Pancreas (tissue), 10 donors: ENCODE data around the gene CYP39A1. TPM values are rescaled to one million over a fixed set of nuclear protein-coding genes. Genes with fewer than 3 reads are reported as not detected.

ENCODE experiments used
- ATAC-seq, 4 donors: fragments of 200-7000 bp; cut with Tn5 transposase; one replicate each; pipeline versions ENCODE4 v1.8.0 to v1.9.1; 2020; ENCODE audit warnings: mild to moderate bottlenecking in 4 of 4, moderate library complexity in 4 of 4
- DNase-seq, 6 donors: peaks; one replicate each; pipeline ENCODE4 v3.0.0-alpha.2; 2020
- FAIRE-seq: peaks from 2 replicates; lab custom pipeline; 2012; peaks lifted over from hg19 to GRCh38; lab: Jason Lieb, UNC
- H3K27ac ChIP-seq, 4 donors: fragments of 200-600 bp; sonication (generic); 1 replicate in 3 of 4; 2 replicates in 1 of 4; pipeline versions ENCODE4 v1.5.0 to v1.8.0; 2020
- H3K27me3 ChIP-seq, 4 donors: fragments of 200-600 bp; one replicate each; pipeline ENCODE4 v1.8.0; 2021
- H3K36me3 ChIP-seq, 3 donors: fragments of 200-600 bp; sonication (generic) in 1 of 3; one replicate each; pipeline versions ENCODE4 v1.5.0 to v1.8.0; 2020 to 2021
- H3K4me1 ChIP-seq, 3 donors: fragments of 200-600 bp; one replicate each; pipeline ENCODE4 v1.8.0; 2021
- H3K4me3 ChIP-seq, 4 donors: fragments of 200-600 bp; sonication (generic) in 2 of 4; one replicate each; pipeline versions ENCODE4 v1.5.0 to v1.8.0; 2020 to 2021
- H3K9me3 ChIP-seq, 4 donors: fragments of 200-600 bp; one replicate each; pipeline ENCODE4 v1.8.0; 2021
- WGBS, 2 donors: extraction: QIAGEN DNeasy Blood & Tissue Kit; methylation state at CpG; one replicate each; pipeline ENCODE4 v1.1.7; 2013; 5-methylcytosine and 5-hydroxymethylcytosine counted together
- intact Hi-C, 3 donors: fragments of 100-400 bp; cut with DNase I; formaldehyde crosslinking; loops; one replicate each; pipeline versions ENCODE4 v1.11.1 to v1.14.2; 2022
- polyA plus RNA-seq, 2 donors: library from polyadenylated mRNA; stranded (reverse); fragments of 200-250 nt; gene quantifications; one replicate each; pipeline ENCODE4 v1.2.3, GENCODE V29; 2013
- total RNA-seq, 6 donors: library from RNA; stranded (reverse); fragmentation: NEBNext Ultra II Directional in 4 of 6; extraction: Animal tissue kit (Norgen Biotek cat#: 25700) in 4 of 6; gene quantifications; one replicate each; pipeline versions ENCODE4 v1.2.1 to v1.2.4, GENCODE V29; 2021 to 2023
- TF ChIP-seq, protein P1 (sequence below), 4 donors: fragments of 200-600 bp; sonication (generic) in 3 of 4; IDR thresholded peaks; one replicate each; pipeline versions ENCODE4 v1.5.0 to v1.8.0; 2021; ENCODE audit warnings: antibody characterized with exemption in 4 of 4
- donor health status: healthy with polysubstance abuse.
- donor health status: DM: no; HTN: no; CAD: no; lungs with moderate emphysema.
- donor health status: DM: no; HTN: no; CAD: no.
- donor health status: control.
- donor health status: control.
- donor health status: Bipolar disorder and iron deficiency.
- donor health status: DM: yes; HTN: yes; CAD: no.
- donor health status: DM: no; HTN: no; CAD: no.
- donor health status: DM: no; HTN: no; CAD: no.
- donor health status: DM: yes; HTN: yes; CAD: no.

Gene CYP39A1
- total and polyA plus RNA-seq, 8 donors = 1.3 to 7.8 (median 3.4) TPM

GRCh38 chr6:46556053-46556452 lies 96.6 kb downstream of the CYP39A1 start:
- WGBS, 2 donors = 78 to 82% methylated on average over 4 of the region's 4 CpGs
- Histone ChIP-seq H3K4me3 (no peak overlapping the region), H3K36me3 (no peaks in the 10 kb centered on the region), H3K4me1 (no peaks in the 10 kb centered on the region), H3K9me3 (no peaks in the 10 kb centered on the region), H3K27me3 (no peaks in the 10 kb centered on the region), H3K27ac (no peak overlapping the region)
- TF ChIP-seq, protein P1, sequence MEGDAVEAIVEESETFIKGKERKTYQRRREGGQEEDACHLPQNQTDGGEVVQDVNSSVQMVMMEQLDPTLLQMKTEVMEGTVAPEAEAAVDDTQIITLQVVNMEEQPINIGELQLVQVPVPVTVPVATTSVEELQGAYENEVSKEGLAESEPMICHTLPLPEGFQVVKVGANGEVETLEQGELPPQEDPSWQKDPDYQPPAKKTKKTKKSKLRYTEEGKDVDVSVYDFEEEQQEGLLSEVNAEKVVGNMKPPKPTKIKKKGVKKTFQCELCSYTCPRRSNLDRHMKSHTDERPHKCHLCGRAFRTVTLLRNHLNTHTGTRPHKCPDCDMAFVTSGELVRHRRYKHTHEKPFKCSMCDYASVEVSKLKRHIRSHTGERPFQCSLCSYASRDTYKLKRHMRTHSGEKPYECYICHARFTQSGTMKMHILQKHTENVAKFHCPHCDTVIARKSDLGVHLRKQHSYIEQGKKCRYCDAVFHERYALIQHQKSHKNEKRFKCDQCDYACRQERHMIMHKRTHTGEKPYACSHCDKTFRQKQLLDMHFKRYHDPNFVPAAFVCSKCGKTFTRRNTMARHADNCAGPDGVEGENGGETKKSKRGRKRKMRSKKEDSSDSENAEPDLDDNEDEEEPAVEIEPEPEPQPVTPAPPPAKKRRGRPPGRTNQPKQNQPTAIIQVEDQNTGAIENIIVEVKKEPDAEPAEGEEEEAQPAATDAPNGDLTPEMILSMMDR (IDR thresholded peaks at IDR 0.05) = no peak
- no peak for DNase-seq
- no peak for FAIRE-seq
- no peak for ATAC-seq
- intact Hi-C loops = no loop called here

- no peaks in the 10 kb centered on the region for H3K9me3 ChIP-seq
- no peak overlapping the region for H3K27ac ChIP-seq
- H3K27me3 ChIP-seq = no peaks in the 10 kb centered on the region
- ATAC-seq = no peak
- H3K4me1 ChIP-seq = no peaks in the 10 kb centered on the region
- no peak overlapping the region for H3K4me3 ChIP-seq
- H3K36me3 ChIP-seq = no peaks in the 10 kb centered on the region
- TF ChIP-seq, protein P1 (IDR thresholded peaks at IDR 0.05) = no peak
- 76 to 77% methylated on average over 1 of the region's 1 CpG for WGBS, 2 donors
- intact Hi-C loops = no loop called here
- no peak for FAIRE-seq
- DNase-seq = no peak
These were observed 97.5 kb downstream of the CYP39A1 start for GRCh38 chr6:46555129-46555528.

DNA sequence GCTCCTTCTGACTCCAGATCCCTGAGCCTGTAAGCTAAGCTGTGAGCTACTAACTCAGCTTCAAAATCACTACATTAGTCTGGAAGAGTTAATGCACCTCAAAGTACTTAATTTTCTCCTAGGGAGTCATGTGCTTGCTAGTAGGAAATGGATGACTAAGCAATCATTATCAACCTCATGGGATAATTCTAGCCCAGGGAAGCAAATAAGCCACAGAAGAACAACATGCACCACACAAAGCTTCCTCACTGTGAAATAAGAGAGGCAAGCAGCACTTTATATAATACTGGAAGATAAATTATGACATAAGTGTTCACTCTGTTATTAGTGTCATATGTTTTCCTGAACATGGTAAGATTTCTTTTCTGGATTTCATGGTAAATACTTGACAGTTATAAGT lies 103.5 kb downstream of the CYP39A1 start:
- Histone ChIP-seq H3K4me3 (no peak overlapping the region), H3K9me3 (no peaks in the 10 kb centered on the region), H3K27me3 (no peaks in the 10 kb centered on the region), H3K36me3 (no peaks in the 10 kb centered on the region), H3K27ac (no peak overlapping the region), H3K4me1 (no peaks in the 10 kb centered on the region)
- TF ChIP-seq, protein P1 (IDR thresholded peaks at IDR 0.05) = no peak
- ATAC-seq (peak in 3 of 4 donors; percentile 47 to 77 (median 63)), FAIRE-seq (no peak), DNase-seq (no peak)
- intact Hi-C loops = no loop called here

GRCh38 chr6:46541556-46541955 lies 111.1 kb downstream of the CYP39A1 start:
- TF ChIP-seq, protein P1 (IDR thresholded peaks at IDR 0.05) = no peak
- Histone ChIP-seq H3K27me3 (no peaks in the 10 kb centered on the region), H3K4me1 (no peaks in the 10 kb centered on the region), H3K4me3 (no peak overlapping the region), H3K27ac (no peak overlapping the region), H3K9me3 (no peaks in the 10 kb centered on the region), H3K36me3 (no peaks in the 10 kb centered on the region)
- no peak for ATAC-seq
- WGBS, 2 donors = 90 to 95% methylated on average over 3 of the region's 3 CpGs
- intact Hi-C loops = no loop called here
- FAIRE-seq = no peak
- DNase-seq = no peak

GRCh38 chr6:46539866-46540265 lies 112.8 kb downstream of the CYP39A1 start:
- ATAC-seq (no peak), DNase-seq (no peak), FAIRE-seq (no peak)
- TF ChIP-seq, protein P1 (IDR thresholded peaks at IDR 0.05) = no peak
- intact Hi-C loops = no loop called here
- Histone ChIP-seq H3K4me1 (no peaks in the 10 kb centered on the region), H3K27ac (no peak overlapping the region), H3K4me3 (no peak overlapping the region), H3K27me3 (no peaks in the 10 kb centered on the region), H3K36me3 (no peaks in the 10 kb centered on the region), H3K9me3 (no peaks in the 10 kb centered on the region)
- 82 to 88% methylated on average over 2 of the region's 2 CpGs for WGBS, 2 donors
